Coronary artery (tissue), 2 donors: ENCODE data around the gene SH2D2A.

Experiments used
- DNase-seq: peaks from one replicate; pipeline ENCODE4 v3.0.0-alpha.2; 2017; ENCODE audit warnings: low spot score
- H3K27ac ChIP-seq, 2 donors: fragments of 200-600 bp; sonication (generic); one replicate each; pipeline ENCODE4 v1.5.1; 2016 to 2019
- H3K4me3 ChIP-seq: fragments of 200-600 bp; sonication (generic); 2 replicates; pipeline ENCODE4 v1.5.1; 2016; ENCODE audit warnings: mild to moderate bottlenecking, moderate library complexity
- TF ChIP-seq, protein P1 (sequence below): fragments of 200-600 bp; sonication (generic); IDR thresholded peaks from one replicate; pipeline ENCODE4 v1.5.1; 2019; ENCODE audit warnings: antibody characterized with exemption

Gene SH2D2A

DNA sequence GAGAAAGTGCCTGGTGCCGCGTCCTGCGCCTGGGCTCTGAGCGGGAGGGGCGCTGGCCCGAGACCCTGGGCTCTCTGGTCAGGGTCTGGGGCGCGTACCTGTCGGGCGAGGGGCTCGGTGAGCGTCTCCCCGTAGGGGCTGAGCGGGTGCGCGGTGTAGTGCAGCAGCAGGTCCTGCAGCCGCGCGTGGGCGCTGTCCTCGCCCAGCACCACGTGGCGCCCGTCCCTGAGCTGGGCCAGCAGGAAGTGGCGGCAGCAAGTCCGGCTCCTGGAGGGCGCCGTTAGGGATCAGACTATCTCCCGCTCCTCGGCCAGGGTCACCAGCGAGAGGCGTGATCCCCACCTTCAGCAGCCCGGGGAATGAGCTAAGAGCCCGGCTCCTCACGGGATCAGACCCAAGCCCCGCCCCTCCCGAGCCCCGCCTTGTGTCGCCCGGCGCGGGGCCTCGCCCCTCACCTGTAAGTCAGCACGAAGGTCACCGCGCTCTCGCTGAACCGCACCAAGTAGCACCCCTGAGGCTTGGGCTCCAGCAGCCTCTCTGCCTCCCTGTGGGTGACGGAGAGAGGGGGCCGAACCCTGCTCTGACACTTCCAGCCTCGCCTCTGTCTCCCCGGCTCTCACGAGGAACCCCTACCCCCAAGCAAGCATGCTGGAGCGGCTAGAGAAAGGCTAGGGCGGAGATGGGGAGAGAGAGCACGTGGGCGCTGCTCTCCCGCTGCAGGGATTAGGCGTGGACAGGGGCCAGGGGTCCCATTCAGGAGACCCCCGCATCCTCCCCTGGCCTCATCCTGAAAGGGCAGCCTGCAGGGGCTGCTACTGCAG, 2.7 kb downstream of the SH2D2A start:
- peak overlapping the region; percentile 73 for H3K4me3 ChIP-seq
- DNase-seq = no peak
- TF ChIP-seq, protein P1, sequence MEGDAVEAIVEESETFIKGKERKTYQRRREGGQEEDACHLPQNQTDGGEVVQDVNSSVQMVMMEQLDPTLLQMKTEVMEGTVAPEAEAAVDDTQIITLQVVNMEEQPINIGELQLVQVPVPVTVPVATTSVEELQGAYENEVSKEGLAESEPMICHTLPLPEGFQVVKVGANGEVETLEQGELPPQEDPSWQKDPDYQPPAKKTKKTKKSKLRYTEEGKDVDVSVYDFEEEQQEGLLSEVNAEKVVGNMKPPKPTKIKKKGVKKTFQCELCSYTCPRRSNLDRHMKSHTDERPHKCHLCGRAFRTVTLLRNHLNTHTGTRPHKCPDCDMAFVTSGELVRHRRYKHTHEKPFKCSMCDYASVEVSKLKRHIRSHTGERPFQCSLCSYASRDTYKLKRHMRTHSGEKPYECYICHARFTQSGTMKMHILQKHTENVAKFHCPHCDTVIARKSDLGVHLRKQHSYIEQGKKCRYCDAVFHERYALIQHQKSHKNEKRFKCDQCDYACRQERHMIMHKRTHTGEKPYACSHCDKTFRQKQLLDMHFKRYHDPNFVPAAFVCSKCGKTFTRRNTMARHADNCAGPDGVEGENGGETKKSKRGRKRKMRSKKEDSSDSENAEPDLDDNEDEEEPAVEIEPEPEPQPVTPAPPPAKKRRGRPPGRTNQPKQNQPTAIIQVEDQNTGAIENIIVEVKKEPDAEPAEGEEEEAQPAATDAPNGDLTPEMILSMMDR = peak; percentile 45
- peak overlapping the region in 1 of 2 donors; percentile 31 for H3K27ac ChIP-seq

DNA sequence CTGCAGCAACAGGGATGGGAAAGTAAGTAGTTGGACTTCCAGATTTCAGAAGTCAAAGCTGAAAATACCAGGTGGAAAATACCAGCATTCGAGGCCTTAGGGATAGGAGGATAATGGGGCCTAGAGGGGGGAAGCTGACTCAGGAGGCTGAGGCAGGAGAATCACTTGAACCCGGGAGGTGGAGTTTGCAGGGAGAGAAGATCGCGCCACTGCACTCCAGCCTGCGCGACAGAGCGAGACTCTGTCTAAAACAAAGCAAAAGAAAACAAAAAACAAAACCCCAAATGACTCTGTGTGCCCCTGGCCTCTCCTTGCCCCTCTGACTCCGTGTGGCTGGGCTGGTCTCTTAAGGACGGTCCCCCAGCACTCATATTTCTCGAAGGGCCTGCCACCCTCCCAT, 3.4 kb downstream of the SH2D2A start:
- H3K27ac ChIP-seq = no peak overlapping the region

DNA sequence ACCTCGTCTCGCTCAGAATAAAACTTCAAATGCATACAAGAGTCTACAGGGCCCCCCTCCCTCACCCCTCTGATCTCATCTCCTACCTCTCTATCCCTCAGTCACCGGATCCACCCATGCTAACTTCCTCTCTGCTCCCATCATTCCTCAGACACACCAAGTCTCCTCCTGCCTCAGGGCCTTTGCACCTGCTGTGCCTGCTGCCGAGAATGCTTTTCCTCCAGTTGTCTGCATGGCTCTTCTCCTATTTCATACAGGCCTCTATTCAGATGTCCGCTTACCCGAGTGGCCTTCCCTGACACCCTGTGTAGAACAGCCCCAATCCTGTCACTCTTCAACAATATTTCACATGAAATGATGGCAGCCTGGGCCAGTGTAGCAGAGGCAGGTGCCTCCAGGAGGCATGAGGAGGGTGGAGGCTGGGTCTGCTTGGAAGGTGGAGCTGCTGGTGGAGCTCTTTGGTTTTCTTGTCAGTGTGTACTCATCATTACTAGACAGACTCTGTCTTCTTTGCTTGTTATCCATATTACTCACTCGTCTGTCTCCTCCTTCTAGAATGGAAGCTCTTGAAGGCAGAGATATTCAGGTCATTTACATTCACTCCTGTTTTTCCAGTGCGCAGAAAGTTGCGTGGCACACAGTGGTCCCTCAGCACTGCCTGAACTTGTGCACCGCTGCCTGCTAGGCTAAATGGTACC, 4.2 kb downstream of the SH2D2A start:
- DNase-seq = no peak
- TF ChIP-seq, protein P1 = no peak
- Histone ChIP-seq H3K4me3 (no peak overlapping the region), H3K27ac (no peak overlapping the region)

More for the DNA sequence above, 3.4 kb downstream of the SH2D2A start:
- TF ChIP-seq, protein P1 = no peak
- DNase-seq = no peak
- peak overlapping the region; percentile 73 for H3K4me3 ChIP-seq

DNA sequence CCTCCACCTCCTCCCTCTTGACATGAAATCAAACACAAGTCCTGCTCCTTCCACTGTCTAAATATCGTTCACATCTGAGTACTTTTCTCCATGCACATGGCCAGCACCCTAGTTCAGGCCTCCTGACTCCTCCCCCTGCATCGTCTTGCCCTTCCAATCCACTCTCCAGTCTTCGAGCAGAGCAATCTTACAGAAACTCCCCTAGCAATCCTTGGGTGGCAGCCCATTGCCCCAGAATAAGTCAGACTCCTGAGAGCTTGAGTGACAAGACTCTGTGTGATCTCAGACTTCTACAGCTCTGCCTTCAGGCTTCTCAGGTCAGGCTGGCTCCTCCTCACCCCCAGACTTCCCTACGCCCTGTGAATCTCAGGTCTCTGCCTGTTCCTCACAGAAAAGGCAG, 5.5 kb downstream of the SH2D2A start:
- no peak for DNase-seq
- Histone ChIP-seq H3K4me3 (no peak overlapping the region), H3K27ac (no peak overlapping the region)
- TF ChIP-seq, protein P1 = no peak

DNA sequence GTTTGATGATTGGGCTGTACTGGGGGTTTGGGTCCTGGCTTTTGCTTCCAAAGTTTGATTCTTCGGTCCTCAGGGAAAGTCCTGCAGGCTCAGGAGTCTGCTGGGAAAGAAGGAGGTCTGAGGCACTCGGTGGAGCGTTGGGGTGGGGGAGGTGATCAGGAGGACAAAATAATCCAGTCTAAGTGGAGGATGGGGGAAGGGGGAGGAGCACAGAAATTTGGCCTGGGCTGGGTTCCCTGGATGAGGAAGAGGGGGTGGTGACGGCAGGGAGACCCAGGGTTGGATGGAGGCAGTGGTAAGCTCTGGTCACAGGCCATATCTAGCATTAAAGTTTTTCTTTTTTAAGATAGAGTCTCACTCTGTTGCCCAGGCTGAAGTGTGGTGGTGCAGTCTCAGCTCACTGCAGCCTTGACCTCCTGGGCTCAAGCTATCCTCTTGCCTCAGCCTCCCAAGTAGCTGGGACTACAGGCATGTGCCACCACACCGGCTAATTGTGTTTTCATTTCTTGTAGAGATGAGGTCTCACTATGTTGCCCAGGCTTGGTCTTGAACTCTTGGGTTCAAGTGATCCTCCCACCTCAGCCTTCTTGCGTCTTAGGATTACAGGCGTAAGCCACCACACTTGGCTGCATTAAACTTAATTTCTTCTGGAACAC, 6.8 kb downstream of the SH2D2A start:
- H3K4me3 ChIP-seq = no peak overlapping the region
- TF ChIP-seq, protein P1 = no peak
- H3K27ac ChIP-seq = no peak overlapping the region
- no peak for DNase-seq

DNA sequence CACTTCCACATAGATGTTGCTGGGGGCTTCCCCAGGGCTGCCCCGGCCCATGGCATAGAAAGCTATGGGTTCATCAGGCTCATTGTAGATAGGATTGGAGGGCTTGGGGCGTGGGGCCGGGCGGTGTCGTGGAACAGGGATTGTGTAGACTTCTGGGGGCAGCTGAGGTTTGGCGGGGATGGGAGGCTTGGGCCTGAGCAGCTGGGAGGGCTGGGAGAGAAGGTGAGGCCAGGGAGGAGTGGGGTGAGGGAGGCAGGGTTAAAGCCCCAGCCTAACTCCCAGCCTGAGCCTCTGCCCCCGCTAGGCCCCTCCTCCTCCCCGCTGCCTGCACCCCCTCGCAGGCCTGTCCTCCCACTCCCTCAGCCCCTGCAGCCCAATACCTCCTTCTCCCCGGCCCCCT, 7.4 kb downstream of the SH2D2A start:
- no peak for DNase-seq
- Histone ChIP-seq H3K27ac (no peak overlapping the region), H3K4me3 (no peak overlapping the region)
- TF ChIP-seq, protein P1 = no peak
